GM12864 (cell line): ENCODE results near the gene NPHP4.

Experiments used
- DNase-seq: peaks from one replicate; pipeline ENCODE4 v3.0.0-alpha.2; 2011; ENCODE audit warnings: low read depth
- H3K4me3 ChIP-seq: 2 replicates; pipeline ENCODE4 v1.5.1; 2011; ENCODE audit warnings: mild to moderate bottlenecking, low read depth, low read length, control low read depth
- TF ChIP-seq, protein P1 (sequence below): IDR thresholded peaks from 2 replicates; pipeline ENCODE4 v1.5.1; 2011; ENCODE audit warnings: low read depth, mild to moderate bottlenecking, moderate library complexity, low read length, control low read depth, inconsistent platforms; ENCODE audit errors: missing control alignments

The NPHP4 gene

GRCh38 chr1:5822266-5822665 is 170.0 kb downstream of the NPHP4 start:
- TF ChIP-seq, protein P1, sequence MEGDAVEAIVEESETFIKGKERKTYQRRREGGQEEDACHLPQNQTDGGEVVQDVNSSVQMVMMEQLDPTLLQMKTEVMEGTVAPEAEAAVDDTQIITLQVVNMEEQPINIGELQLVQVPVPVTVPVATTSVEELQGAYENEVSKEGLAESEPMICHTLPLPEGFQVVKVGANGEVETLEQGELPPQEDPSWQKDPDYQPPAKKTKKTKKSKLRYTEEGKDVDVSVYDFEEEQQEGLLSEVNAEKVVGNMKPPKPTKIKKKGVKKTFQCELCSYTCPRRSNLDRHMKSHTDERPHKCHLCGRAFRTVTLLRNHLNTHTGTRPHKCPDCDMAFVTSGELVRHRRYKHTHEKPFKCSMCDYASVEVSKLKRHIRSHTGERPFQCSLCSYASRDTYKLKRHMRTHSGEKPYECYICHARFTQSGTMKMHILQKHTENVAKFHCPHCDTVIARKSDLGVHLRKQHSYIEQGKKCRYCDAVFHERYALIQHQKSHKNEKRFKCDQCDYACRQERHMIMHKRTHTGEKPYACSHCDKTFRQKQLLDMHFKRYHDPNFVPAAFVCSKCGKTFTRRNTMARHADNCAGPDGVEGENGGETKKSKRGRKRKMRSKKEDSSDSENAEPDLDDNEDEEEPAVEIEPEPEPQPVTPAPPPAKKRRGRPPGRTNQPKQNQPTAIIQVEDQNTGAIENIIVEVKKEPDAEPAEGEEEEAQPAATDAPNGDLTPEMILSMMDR, result no peak
- DNase-seq, result no peak
- H3K4me3 ChIP-seq, result no peak overlapping the region

DNA sequence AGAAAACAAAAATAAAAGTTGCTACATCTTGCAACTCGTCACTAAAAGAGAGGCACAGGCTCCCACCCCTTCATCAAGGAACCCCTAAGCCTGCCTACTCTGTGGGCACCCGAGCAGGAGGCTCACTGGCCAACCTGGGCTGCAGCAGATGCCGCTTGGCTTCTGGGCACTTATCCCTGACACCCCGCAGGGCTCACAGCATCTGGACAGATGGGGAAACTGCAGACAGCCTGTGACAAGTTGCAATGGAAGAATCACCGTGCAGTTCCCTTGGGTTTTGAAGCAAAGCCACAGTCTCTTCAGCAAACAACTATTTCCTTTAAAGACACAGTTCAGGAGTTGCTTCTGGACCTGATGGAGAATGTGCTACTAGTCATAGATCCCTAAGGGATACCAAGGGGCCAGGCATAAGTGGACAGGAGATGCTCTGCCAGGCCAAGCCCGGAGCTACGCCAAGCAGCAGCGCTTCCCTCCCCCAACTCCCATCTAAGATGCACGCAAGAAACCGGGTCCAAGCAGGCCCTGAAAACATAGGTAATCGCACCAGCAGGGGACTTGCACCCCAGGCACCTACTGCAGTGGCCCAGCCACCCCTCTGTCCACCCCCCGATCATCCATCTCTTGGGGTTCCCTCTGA is 170.6 kb downstream of the NPHP4 start:
- DNase-seq, result no peak
- TF ChIP-seq, protein P1, result no peak
- H3K4me3 ChIP-seq, result no peak overlapping the region

DNA sequence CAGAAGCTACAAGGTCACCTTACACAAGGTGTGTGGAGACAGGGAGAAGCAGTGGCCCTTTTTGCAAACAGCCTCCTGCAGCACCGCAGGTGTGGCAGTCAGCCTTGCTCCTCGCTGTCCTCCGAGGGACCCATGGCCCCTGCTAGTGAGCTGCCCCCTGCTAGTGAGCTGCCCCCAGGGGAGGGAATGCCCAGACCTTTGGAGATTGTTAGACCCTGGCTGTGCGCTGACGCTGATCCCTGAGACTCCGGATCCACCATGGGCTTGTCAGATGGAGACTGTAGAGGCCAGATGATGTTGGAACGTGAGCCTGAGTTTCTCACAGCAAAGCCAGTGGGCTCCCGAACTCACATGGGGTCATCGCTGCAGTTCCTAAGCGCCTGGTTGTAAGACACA is 172.2 kb downstream of the NPHP4 start:
- H3K4me3 ChIP-seq, result no peak overlapping the region
- TF ChIP-seq, protein P1, result no peak
- DNase-seq, result no peak

DNA sequence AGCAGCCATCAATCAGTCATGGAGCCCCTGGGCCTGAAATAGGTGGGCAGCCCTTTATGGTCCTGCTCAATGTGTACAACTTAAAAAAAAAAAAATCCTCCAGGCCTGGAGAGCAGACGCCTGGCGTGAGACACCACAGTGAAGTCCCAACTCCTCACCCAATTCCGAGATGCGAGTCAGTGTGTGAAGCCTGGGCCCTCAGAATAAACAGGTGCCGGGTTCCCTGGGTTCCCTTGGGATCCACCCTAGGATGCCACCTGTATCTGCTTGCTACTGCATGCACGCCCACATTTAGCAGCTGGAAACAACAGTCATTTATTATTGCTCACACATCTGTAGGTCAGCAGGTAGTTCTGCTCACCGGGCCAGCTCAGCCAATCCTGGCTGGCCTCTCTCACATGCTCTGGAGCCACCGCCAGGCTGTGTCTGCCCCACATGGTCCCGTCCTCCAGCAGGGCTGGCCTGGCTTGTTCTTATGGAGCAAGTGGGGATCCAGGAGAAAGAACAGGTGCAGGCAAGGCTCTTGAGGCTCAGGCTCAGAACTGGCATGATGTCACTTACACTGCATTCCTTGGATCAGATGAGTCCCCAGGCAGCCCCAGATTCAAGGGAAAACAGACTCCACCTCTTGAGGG is 172.7 kb downstream of the NPHP4 start:
- TF ChIP-seq, protein P1, result no peak
- no peak for DNase-seq
- no peak overlapping the region for H3K4me3 ChIP-seq

DNA sequence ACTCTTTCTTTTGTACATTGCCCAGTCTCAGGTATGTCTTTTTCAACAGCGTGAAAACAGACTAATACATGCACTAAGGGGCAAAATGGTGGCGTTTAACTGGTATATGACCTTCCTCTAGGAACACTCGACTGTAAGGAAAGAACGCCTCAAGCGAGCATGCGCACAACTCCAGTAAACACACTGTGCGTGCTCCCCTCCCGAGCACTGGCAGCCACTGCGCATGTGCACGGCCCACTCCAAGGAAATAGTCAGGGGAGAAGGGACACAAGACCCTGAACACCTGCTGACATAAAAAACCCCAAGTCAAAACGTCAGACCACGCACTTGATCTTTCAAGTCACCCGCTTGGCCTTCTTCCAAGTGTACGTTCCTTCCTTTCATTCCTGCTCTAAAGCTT is 173.5 kb downstream of the NPHP4 start:
- H3K4me3 ChIP-seq, result no peak overlapping the region
- TF ChIP-seq, protein P1, result no peak
- no peak for DNase-seq

- no peak overlapping the region for H3K4me3 ChIP-seq
- no peak for DNase-seq
- TF ChIP-seq, protein P1, result no peak
Measured at GRCh38 chr1:5815716-5816115, 176.5 kb downstream of the NPHP4 start.

DNA sequence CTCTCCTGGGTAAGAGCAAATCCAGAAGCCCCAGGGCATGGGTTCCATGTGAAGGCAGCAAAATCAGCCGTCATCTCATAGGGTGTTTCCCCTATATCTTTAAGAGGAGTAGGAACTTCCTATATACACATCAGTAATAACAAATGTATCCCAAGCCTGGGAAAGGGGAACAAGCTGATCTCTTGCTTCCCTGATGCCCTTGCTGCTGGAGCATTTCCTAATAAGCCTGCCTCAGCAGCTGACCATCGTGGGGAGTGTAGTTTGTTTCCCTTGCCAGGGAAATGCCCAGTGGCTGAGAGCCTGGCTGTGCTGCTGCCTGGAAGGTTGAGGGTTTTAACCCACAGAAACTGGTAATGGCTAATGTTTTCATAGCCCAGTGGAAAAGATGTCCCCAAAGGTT is 177.0 kb downstream of the NPHP4 start:
- H3K4me3 ChIP-seq, result no peak overlapping the region
- TF ChIP-seq, protein P1, result no peak
- no peak for DNase-seq
